HepG2 (cell line): Measurements from ENCODE around the gene HAGH. TPM values are rescaled to one million over a fixed set of nuclear protein-coding genes. Genes with fewer than 3 reads are reported as not detected.

Experiments used
- AKAP8 ChIP-seq: sonication (generic); formaldehyde crosslinking; IDR thresholded peaks from 2 replicates; pipeline ENCODE4 v1.5.1; 2020; ENCODE audit warnings: mild to moderate bottlenecking, missing genetic modification reagents
- ATF4 ChIP-seq, 2 experiments: fragments of 450-650 bp in 1 of 2; sonication (generic) in 1 of 2; formaldehyde crosslinking; IDR thresholded peaks; 2 replicates each; pipeline versions ENCODE4 v1.5.0 to v1.8.0; 2020 to 2022; ENCODE audit warnings: mild to moderate bottlenecking in 1 of 2, missing genetic modification reagents in 1 of 2
- BATF2 ChIP-seq: sonication (generic); formaldehyde crosslinking; IDR thresholded peaks from 2 replicates; pipeline ENCODE4 v1.8.0; 2022; ENCODE audit warnings: mild to moderate bottlenecking, missing genetic modification reagents, moderate library complexity
- CAMTA2 ChIP-seq: sonication (generic); formaldehyde crosslinking; IDR thresholded peaks from 2 replicates; pipeline ENCODE4 v1.4.0; 2020; ENCODE audit warnings: mild to moderate bottlenecking, missing genetic modification reagents, borderline replicate concordance
- CENPBD1 ChIP-seq: sonication (generic); formaldehyde crosslinking; IDR thresholded peaks from 2 replicates; pipeline ENCODE4 v1.8.0; 2022; ENCODE audit warnings: missing genetic modification reagents, low read depth, mild to moderate bottlenecking, borderline replicate concordance
- CREB3 ChIP-seq: sonication (generic); formaldehyde crosslinking; IDR thresholded peaks from 2 replicates; pipeline ENCODE4 v1.5.0; 2020; ENCODE audit warnings: missing genetic modification reagents
- E2F5 ChIP-seq: sonication (generic); formaldehyde crosslinking; conservative IDR thresholded peaks from 2 replicates; pipeline ENCODE4 v1.4.0; 2020; ENCODE audit warnings: missing genetic modification reagents
- GTF2F1 ChIP-seq: fragments of 150-350 bp; IDR thresholded peaks from 2 replicates; pipeline ENCODE4 v1.6.1; 2014; ENCODE audit warnings: low read length
- KDM2A ChIP-seq: sonication (generic); formaldehyde crosslinking; IDR thresholded peaks from 2 replicates; pipeline ENCODE4 v1.4.0; 2020; ENCODE audit warnings: low read depth, missing genetic modification reagents, borderline replicate concordance
- MTF2 ChIP-seq: sonication (generic); formaldehyde crosslinking; IDR thresholded peaks from 2 replicates; pipeline ENCODE4 v1.5.0; 2020; ENCODE audit warnings: missing genetic modification reagents, borderline replicate concordance
- MYC ChIP-seq: sonication (generic); formaldehyde crosslinking; IDR thresholded peaks from 2 replicates; pipeline ENCODE4 v1.9.0; 2021; ENCODE audit warnings: missing genetic modification reagents, borderline replicate concordance
- RFXANK ChIP-seq: IDR thresholded peaks from 2 replicates; pipeline ENCODE4 v1.6.1; 2016
- RORA ChIP-seq: sonication (generic); formaldehyde crosslinking; IDR thresholded peaks from 2 replicates; pipeline ENCODE4 v1.5.0; 2020; ENCODE audit warnings: mild to moderate bottlenecking, missing genetic modification reagents, moderate library complexity
- SMAD9 ChIP-seq: sonication (generic); formaldehyde crosslinking; IDR thresholded peaks from 2 replicates; pipeline ENCODE4 v1.5.1; 2020; ENCODE audit warnings: mild to moderate bottlenecking, missing genetic modification reagents
- SOX5 ChIP-seq: IDR thresholded peaks from 2 replicates; pipeline ENCODE4 v1.6.1; 2016; ENCODE audit warnings: borderline replicate concordance
- XRCC5 ChIP-seq: fragments of 200-400 bp; formaldehyde crosslinking; optimal IDR thresholded peaks from 2 replicates; pipeline ENCODE3; 2017; ENCODE audit warnings: mild to moderate bottlenecking, low read length
- ZFX ChIP-seq: sonication (generic); formaldehyde crosslinking; IDR thresholded peaks from 2 replicates; pipeline ENCODE4 v1.4.0; 2020; ENCODE audit warnings: mild to moderate bottlenecking, low read depth, missing genetic modification reagents, moderate library complexity
- ZNF276 ChIP-seq: sonication (generic); formaldehyde crosslinking; IDR thresholded peaks from 2 replicates; pipeline ENCODE4 v1.4.0; 2020; ENCODE audit warnings: mild to moderate bottlenecking, low read depth, missing genetic modification reagents
- ZNF44 ChIP-seq: sonication (generic); formaldehyde crosslinking; IDR thresholded peaks from 2 replicates; pipeline ENCODE4 v1.5.1; 2020; ENCODE audit warnings: mild to moderate bottlenecking, missing genetic modification reagents
- ZNF615 ChIP-seq: sonication (generic); formaldehyde crosslinking; IDR thresholded peaks from 2 replicates; pipeline ENCODE4 v1.5.0; 2020; ENCODE audit warnings: mild to moderate bottlenecking, missing genetic modification reagents, borderline replicate concordance
- ZNF639 ChIP-seq: conservative IDR thresholded peaks from 2 replicates; pipeline ENCODE4 v1.6.1; 2018; ENCODE audit warnings: missing genetic modification reagents
- polyA plus RNA-seq, 8 experiments: library from polyadenylated mRNA; depleted of rRNA in 3 of 8; stranded (reverse) in 7 of 8; unstranded in 1 of 8; fragments of >200 nt; fragmentation: Illumina TruSeq in 4 of 8; extraction: Trizol in 4 of 8; gene quantifications; 2 replicates each; pipeline versions ENCODE4 v1.2.1 to v1.2.3, GENCODE V29; 2011 to 2016; ENCODE audit warnings: low read depth in 4 of 8, missing spikeins in 1 of 8, mixed read lengths in 1 of 8; ENCODE audit not compliant: insufficient read depth in 1 of 8
- total RNA-seq, 5 experiments: library from RNA; depleted of rRNA; stranded (reverse); fragments of >200 nt; fragmentation: Illumina TruSeq; extraction: Trizol; gene quantifications; 2 replicates each; pipeline ENCODE4 v1.2.3, GENCODE V29; 2016; ENCODE audit warnings: low read depth in 1 of 5

The HAGH gene
- total and polyA plus RNA-seq, 2 of the 13 experiments (the other 11 are each of a cell fraction or from before 2014, with no cell fraction given), result 70.4 to 95.4 TPM

- TF ChIP-seq CREB3, result 0 out of 2 replicates have a peak, but pooled peaks have one; percentile 16
- TF ChIP-seq CENPBD1 (CRISPR knock-in tag), result no peak
- peak in 1 of 2 experiments; percentile 49; a peak in 1 of 4 replicates for TF ChIP-seq ATF4 (CRISPR knock-in tag; IDR thresholded peaks at IDR 0.05)
- TF ChIP-seq GTF2F1, result peak; percentile 77; the same call in 1 of the 2 replicates
- peak; percentile 94 for TF ChIP-seq MTF2 (CRISPR knock-in tag)
- TF ChIP-seq ZNF276 (CRISPR knock-in tag), result no peak; the same call in 1 of the 2 replicates
- peak; percentile 98 for TF ChIP-seq MYC (CRISPR knock-in tag)
- peak; percentile 96 for TF ChIP-seq ZFX (CRISPR knock-in tag)
- TF ChIP-seq CAMTA2 (CRISPR knock-in tag), result peak; percentile 77; the same call in 1 of the 2 replicates
- no peak for TF ChIP-seq XRCC5
- peak; percentile 96 for TF ChIP-seq KDM2A
- peak; percentile 87 for TF ChIP-seq BATF2 (CRISPR knock-in tag)
- TF ChIP-seq ZNF615, result no peak
- peak; percentile 58; the same call in 1 of the 2 replicates for TF ChIP-seq E2F5 (CRISPR knock-in tag)
- no peak for TF ChIP-seq SMAD9
- TF ChIP-seq ZNF639, result peak; percentile 89
- peak; percentile 87 for TF ChIP-seq RFXANK (CRISPR knock-in tag)
- peak; percentile 84; the same call in 1 of the 2 replicates for TF ChIP-seq ZNF44 (CRISPR knock-in tag)
- TF ChIP-seq RORA, result no peak
- peak; percentile 51; the same call in 1 of the 2 replicates for TF ChIP-seq SOX5 (CRISPR knock-in tag)
- TF ChIP-seq AKAP8 (CRISPR knock-in tag), result peak; percentile 45; the same call in 1 of the 2 replicates
These were observed at the start of gene HAGH, which contains the start of gene FAHD1 (continued) for GRCh38 chr16:1826691-1827573.
